Measurements from ENCODE around the gene TAF1C. TPM values are rescaled to one million over a fixed set of nuclear protein-coding genes. Genes with fewer than 3 reads are reported as not detected.

TAF1C gene
- total RNA-seq, 1 donor from 2014 or later, result 74.7 TPM

DNA sequence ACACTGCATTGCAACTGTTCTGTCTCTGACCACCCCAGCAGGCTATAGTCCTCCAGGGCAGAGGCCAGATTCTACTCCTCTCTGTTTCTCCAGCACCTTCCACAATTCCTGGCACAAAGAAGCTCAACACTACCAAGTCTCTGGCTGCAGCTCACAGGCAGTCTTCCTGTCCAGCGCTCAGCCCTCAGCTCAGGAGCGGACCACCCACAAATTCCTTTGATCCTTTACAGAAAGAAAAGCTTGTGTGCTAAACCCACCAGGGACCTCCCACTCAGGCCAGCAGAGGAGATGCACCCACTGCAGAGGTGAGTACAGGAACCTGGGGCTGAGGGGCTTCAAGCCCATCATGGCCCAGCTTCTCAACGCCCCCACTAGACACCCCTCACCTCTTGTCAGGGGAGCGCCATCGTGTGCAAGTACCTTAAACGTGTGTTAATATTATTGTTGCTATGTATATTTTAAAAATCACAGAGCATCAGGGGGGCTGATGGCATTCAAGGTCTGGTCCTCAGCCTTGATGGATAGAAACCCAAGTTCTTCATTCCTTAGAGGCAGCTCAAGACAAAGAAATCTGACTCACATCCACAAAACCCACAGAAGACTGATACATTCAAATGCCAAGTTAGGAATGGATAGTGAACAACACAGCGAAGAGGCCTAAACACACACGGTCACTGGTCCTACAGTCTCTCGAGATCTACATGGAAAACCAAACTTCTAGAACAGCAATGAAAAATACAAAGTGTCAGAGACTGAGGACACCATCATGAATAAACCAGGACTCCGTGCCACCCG is 50.3 kb downstream of the TAF1C start:
- H3K9me3 Mint-ChIP-seq (ENCODE audit: unreplicated experiment), result peaks cover 6% of the 10 kb centered on the region
- TF ChIP-seq, protein P1, sequence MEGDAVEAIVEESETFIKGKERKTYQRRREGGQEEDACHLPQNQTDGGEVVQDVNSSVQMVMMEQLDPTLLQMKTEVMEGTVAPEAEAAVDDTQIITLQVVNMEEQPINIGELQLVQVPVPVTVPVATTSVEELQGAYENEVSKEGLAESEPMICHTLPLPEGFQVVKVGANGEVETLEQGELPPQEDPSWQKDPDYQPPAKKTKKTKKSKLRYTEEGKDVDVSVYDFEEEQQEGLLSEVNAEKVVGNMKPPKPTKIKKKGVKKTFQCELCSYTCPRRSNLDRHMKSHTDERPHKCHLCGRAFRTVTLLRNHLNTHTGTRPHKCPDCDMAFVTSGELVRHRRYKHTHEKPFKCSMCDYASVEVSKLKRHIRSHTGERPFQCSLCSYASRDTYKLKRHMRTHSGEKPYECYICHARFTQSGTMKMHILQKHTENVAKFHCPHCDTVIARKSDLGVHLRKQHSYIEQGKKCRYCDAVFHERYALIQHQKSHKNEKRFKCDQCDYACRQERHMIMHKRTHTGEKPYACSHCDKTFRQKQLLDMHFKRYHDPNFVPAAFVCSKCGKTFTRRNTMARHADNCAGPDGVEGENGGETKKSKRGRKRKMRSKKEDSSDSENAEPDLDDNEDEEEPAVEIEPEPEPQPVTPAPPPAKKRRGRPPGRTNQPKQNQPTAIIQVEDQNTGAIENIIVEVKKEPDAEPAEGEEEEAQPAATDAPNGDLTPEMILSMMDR (IDR thresholded peaks at IDR 0.05; ENCODE audit: partially characterized antibody, unreplicated experiment), result no peak
- no peaks in the 10 kb centered on the region for H3K36me3 Mint-ChIP-seq (ENCODE audit: unreplicated experiment)
- peaks cover 2% of the 10 kb centered on the region for H3K27me3 Mint-ChIP-seq (ENCODE audit: unreplicated experiment)
- H3K4me1 Mint-ChIP-seq (ENCODE audit: low read depth, unreplicated experiment), result peaks cover 31% of the 10 kb centered on the region
- DNase-seq, result no peak
- H3K4me3 Mint-ChIP-seq (ENCODE audit: unreplicated experiment), result no peak overlapping the region
- no peak overlapping the region for H3K27ac Mint-ChIP-seq (ENCODE audit: unreplicated experiment)

DNA sequence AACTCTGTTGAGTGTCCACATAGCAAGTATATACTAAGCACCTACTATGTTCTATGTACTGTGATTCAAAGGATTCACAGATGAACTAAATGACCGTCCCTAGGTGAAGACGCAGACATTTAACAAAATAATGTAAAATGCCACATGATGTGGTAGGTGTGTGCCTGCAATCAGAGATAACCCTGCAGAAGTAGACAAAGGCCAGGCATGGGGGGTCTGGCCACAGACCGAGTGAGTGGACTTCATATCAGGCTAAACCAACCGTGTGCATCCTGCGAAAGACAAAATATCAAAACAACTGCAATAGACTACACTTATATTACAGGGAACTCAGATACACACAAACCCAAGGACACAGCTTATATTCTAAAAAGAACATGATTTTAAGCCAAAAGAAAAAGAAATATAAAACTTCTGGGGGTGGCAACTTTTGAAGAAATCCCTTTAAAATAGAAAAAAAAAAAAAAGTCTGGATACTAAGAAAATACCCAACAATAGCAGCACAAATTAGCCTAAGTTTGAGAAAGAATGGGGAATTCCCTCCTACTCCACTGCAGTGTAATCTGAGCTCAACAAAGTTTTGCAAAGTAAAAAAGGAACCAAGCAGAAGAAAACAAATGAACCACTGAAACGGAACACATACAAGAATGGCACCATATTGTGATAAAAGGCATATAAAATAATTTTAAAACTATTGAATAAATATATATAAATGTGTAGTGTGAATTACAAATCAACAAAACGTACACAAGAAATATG is 54.2 kb downstream of the TAF1C start:
- Mint-ChIP-seq H3K27me3 (ENCODE audit: unreplicated experiment) (peaks cover 2% of the 10 kb centered on the region), H3K9me3 (ENCODE audit: unreplicated experiment) (peaks cover 6% of the 10 kb centered on the region), H3K4me1 (ENCODE audit: low read depth, unreplicated experiment) (peaks cover 13% of the 10 kb centered on the region), H3K36me3 (ENCODE audit: unreplicated experiment) (no peaks in the 10 kb centered on the region), H3K27ac (ENCODE audit: unreplicated experiment) (no peak overlapping the region), H3K4me3 (ENCODE audit: unreplicated experiment) (no peak overlapping the region)
- no peak for DNase-seq
- TF ChIP-seq, protein P1 (IDR thresholded peaks at IDR 0.05; ENCODE audit: partially characterized antibody, unreplicated experiment), result no peak

DNA sequence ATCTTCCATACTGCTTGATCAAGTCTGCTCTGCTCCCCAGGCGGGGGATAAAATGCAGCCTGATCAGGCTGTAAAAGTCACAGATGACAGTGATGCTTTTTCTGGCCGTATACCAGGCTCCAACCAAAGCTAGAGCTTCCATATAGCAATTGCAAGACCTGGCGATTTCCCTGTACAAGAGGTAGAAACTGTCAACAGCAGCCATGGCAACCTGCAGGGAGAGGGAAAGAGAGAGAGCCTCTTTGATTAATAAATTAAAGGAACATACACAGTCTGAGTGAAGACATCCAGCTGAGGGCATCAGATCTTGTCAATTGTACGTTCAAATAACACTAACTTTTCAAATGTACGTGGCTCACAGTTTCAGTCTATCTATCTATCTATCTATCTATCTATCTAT is 55.7 kb downstream of the TAF1C start:
- DNase-seq, result no peak
- TF ChIP-seq, protein P1 (IDR thresholded peaks at IDR 0.05; ENCODE audit: partially characterized antibody, unreplicated experiment), result no peak
- peaks cover under 1% of the 10 kb centered on the region for H3K9me3 Mint-ChIP-seq (ENCODE audit: unreplicated experiment)
- peaks cover 13% of the 10 kb centered on the region for H3K4me1 Mint-ChIP-seq (ENCODE audit: low read depth, unreplicated experiment)
- H3K27ac Mint-ChIP-seq (ENCODE audit: unreplicated experiment), result peak overlapping the region; percentile 12
- H3K36me3 Mint-ChIP-seq (ENCODE audit: unreplicated experiment), result no peaks in the 10 kb centered on the region
- H3K4me3 Mint-ChIP-seq (ENCODE audit: unreplicated experiment), result no peak overlapping the region
- peaks cover 2% of the 10 kb centered on the region for H3K27me3 Mint-ChIP-seq (ENCODE audit: unreplicated experiment)

Other genes starting within 250 kb of the TAF1C start
- gene OSGIN1, start 233.8 kb downstream of the TAF1C start, total RNA-seq (ENCODE audit: unreplicated experiment), result not detected
- gene NECAB2, start 218.8 kb downstream of the TAF1C start, total RNA-seq (ENCODE audit: unreplicated experiment), result 112 TPM
- gene SLC38A8, start 144.3 kb downstream of the TAF1C start, total RNA-seq (ENCODE audit: unreplicated experiment), result not detected
- gene MBTPS1, start 70.1 kb downstream of the TAF1C start, total RNA-seq (ENCODE audit: unreplicated experiment), result 105 TPM
- 81.7 TPM for gene HSDL1, start 41.9 kb downstream of the TAF1C start, total RNA-seq (ENCODE audit: unreplicated experiment)
- gene DNAAF1, start 41.7 kb downstream of the TAF1C start, total RNA-seq (ENCODE audit: unreplicated experiment), result 0.56 TPM
- gene ADAD2, start 4.1 kb upstream of the TAF1C start, total RNA-seq (ENCODE audit: unreplicated experiment), result not detected
- not detected for gene KCNG4, start 53.0 kb upstream of the TAF1C start, total RNA-seq (ENCODE audit: unreplicated experiment)
- gene WFDC1, start 107.8 kb upstream of the TAF1C start, total RNA-seq (ENCODE audit: unreplicated experiment), result 0.93 TPM
- gene ATP2C2, start 181.5 kb upstream of the TAF1C start, total RNA-seq (ENCODE audit: unreplicated experiment), result not detected

All from glutamatergic neuron (in vitro differentiated cells).